K562 (cell line): ENCODE data around the gene POLD4. TPM values are rescaled to one million over a fixed set of nuclear protein-coding genes. Genes with fewer than 3 reads are reported as not detected.

ENCODE experiments used
- ATAC-seq: fragments of 200-7000 bp; cut with Tn5 transposase; 3 replicates; pipeline ENCODE4 v1.9.1; 2020; ENCODE audit warnings: moderate library complexity
- BruUV-seq: library from RNA; stranded (reverse); fragments of 400-500 nt; replicated peaks from 2 replicates; lab custom pipeline; 2021; lab: Mats Ljungman, UMichigan
- CTCF ChIA-PET: fragments of 300-600 bp; formaldehyde crosslinking; extraction: SDS; loops from one replicate; lab custom pipeline; 2021; ENCODE audit warnings: low intra/inter-chr PET ratio; lab: Yijun Ruan, JAX
- POLR2A ChIA-PET: fragments of 300-600, 350-650 bp; sonication (Branson Sonifier 250); formaldehyde crosslinking; extraction: SDS; loops from one replicate; lab custom pipeline; 2021; ENCODE audit warnings: antibody characterized with exemption, inconsistent platforms; lab: Yijun Ruan, JAX
- DNase-seq, 4 experiments: peaks; one replicate each; pipeline versions ENCODE4 v3.0.0 to v3.0.0-alpha.2; 2011 to 2018; ENCODE audit warnings: low spot score in 3 of 4, mixed read lengths in 3 of 4; ENCODE audit errors: extremely low read depth in 1 of 4
- FAIRE-seq: peaks from 2 replicates; lab custom pipeline; 2011; peaks lifted over from hg19 to GRCh38; lab: Jason Lieb, UNC
- H2AFZ ChIP-seq: 2 replicates; pipeline ENCODE4 v1.6.0; 2011; ENCODE audit warnings: low read depth, low read length, control low read depth, inconsistent platforms
- H3K27ac ChIP-seq: fragments of 200-600 bp; 3 replicates; pipeline ENCODE4 v1.8.0; 2011; ENCODE audit warnings: low read depth, mild to moderate bottlenecking, control low read depth, inconsistent platforms, low read length, moderate library complexity, mixed read lengths; ENCODE audit errors: extremely low read depth
- H3K27me3 ChIP-seq, 2 experiments: fragments of 300-600 bp in 1 of 2; 2 replicates in 1 of 2; 3 replicates in 1 of 2; pipeline versions ENCODE4 v1.6.0 to v1.8.0; 2011; ENCODE audit warnings: inconsistent platforms in 2 of 2, low read length in 2 of 2, mild to moderate bottlenecking in 1 of 2, mixed read lengths in 1 of 2, moderate library complexity in 1 of 2; ENCODE audit not compliant: control insufficient read depth in 2 of 2, insufficient read depth in 2 of 2
- H3K36me3 ChIP-seq: fragments of 300-600 bp; 3 replicates; pipeline ENCODE4 v1.8.0; 2011; ENCODE audit warnings: mild to moderate bottlenecking, low read length, inconsistent platforms; ENCODE audit not compliant: control insufficient read depth, insufficient read depth
- H3K4me1 ChIP-seq, 2 experiments: fragments of 200-600 bp in 1 of 2; replicated peaks in 1 of 2; 2 replicates in 1 of 2; 3 replicates in 1 of 2; pipeline versions ENCODE4 v1.5.1 to v1.8.0; 2011; ENCODE audit warnings: inconsistent platforms in 2 of 2, low read length in 2 of 2, mild to moderate bottlenecking in 1 of 2, mixed read lengths in 1 of 2, moderate library complexity in 1 of 2; ENCODE audit not compliant: control insufficient read depth in 2 of 2, insufficient read depth in 2 of 2
- H3K4me2 ChIP-seq: 2 replicates; pipeline ENCODE4 v1.6.1; 2011; ENCODE audit warnings: low read length, control low read depth, inconsistent platforms, mixed read lengths; ENCODE audit not compliant: insufficient read depth
- H3K4me3 ChIP-seq: fragments of 200-600 bp; sonication (generic), shearing (Covaris generic); 2 replicates; pipeline ENCODE4 v1.5.1; 2016; ENCODE audit warnings: control low read depth, inconsistent platforms
- H3K79me2 ChIP-seq: fragments of 200-600 bp; 3 replicates; pipeline ENCODE4 v1.8.0; 2011; ENCODE audit warnings: low read length, inconsistent platforms; ENCODE audit not compliant: control insufficient read depth, insufficient read depth
- H3K9ac ChIP-seq, 2 experiments: 2 replicates each; pipeline versions ENCODE4 v1.6.0 to v1.6.1; 2011; ENCODE audit warnings: low read depth in 2 of 2, low read length in 2 of 2, control low read depth in 1 of 2, inconsistent platforms in 1 of 2, mild to moderate bottlenecking in 1 of 2, mixed read lengths in 1 of 2; ENCODE audit not compliant: insufficient read depth in 1 of 2
- H3K9me1 ChIP-seq: one replicate; pipeline ENCODE4 v1.6.0; 2011; ENCODE audit warnings: inconsistent platforms, mild to moderate bottlenecking, low read length, moderate library complexity; ENCODE audit not compliant: control insufficient read depth, insufficient read depth
- H3K9me3 ChIP-seq: replicated peaks from 2 replicates; pipeline ENCODE4 v1.5.1; 2011; ENCODE audit warnings: low read depth, low read length, inconsistent platforms; ENCODE audit not compliant: control insufficient read depth, insufficient read depth
- H4K20me1 ChIP-seq: replicated peaks from 2 replicates; pipeline ENCODE4 v1.6.1; 2011; ENCODE audit warnings: low read length, inconsistent platforms, mixed read lengths; ENCODE audit not compliant: control insufficient read depth, insufficient read depth
- E2F5 ChIP-seq: sonication (generic); formaldehyde crosslinking; IDR thresholded peaks from 2 replicates; pipeline ENCODE4 v1.8.0; 2022; ENCODE audit warnings: mild to moderate bottlenecking, missing genetic modification reagents
- KLF10 ChIP-seq: fragments of 250-450 bp; sonication (Bioruptor Pico); IDR thresholded peaks from 2 replicates; pipeline ENCODE4 v1.6.1; 2021; ENCODE audit warnings: matching md5 sums
- NFXL1 ChIP-seq: fragments of 450-650 bp; formaldehyde crosslinking; IDR thresholded peaks from 2 replicates; pipeline ENCODE4 v1.4.0; 2021; ENCODE audit warnings: mild to moderate bottlenecking
- RBM25 ChIP-seq: fragments of 200-400 bp; formaldehyde crosslinking; IDR thresholded peaks from 2 replicates; pipeline ENCODE4 v1.6.1; 2018; ENCODE audit warnings: low read length, low read depth, moderate library complexity; ENCODE audit not compliant: severe bottlenecking
- ZNF12 ChIP-seq: sonication (generic); formaldehyde crosslinking; IDR thresholded peaks from 2 replicates; pipeline ENCODE4 v1.4.0; 2020; ENCODE audit warnings: mild to moderate bottlenecking, missing genetic modification reagents
- ZNF146 ChIP-seq: IDR thresholded peaks from one replicate; pipeline ENCODE4 v1.6.1; 2018; ENCODE audit warnings: missing compliant biosample characterization; ENCODE audit not compliant: unreplicated experiment
- WGBS: fragments of 100-300 bp; shearing (Covaris generic); methylation state at CpG from one replicate; pipeline ENCODE4 v1.1.6; 2016; ENCODE audit warnings: low coverage, mixed read lengths; ENCODE audit not compliant: insufficient coverage; ENCODE audit errors: missing lambda C conversion rate; 5-methylcytosine and 5-hydroxymethylcytosine counted together
- in situ Hi-C: fragments of 300-500 bp; cut with MboI; formaldehyde crosslinking; loops from 4 replicates; pipeline ENCODE4 v1.15.0; 2018; ENCODE audit warnings: inconsistent platforms, mixed read lengths
- intact Hi-C: fragments of 100-400 bp; cut with micrococcal nuclease; formaldehyde crosslinking; loops from 2 replicates; pipeline ENCODE4 v1.14.2; 2022
- polyA plus RNA-seq, 8 experiments: library from polyadenylated mRNA; depleted of rRNA in 4 of 8; stranded (reverse) in 5 of 8; unstranded in 3 of 8; fragments of >200 nt; fragmentation: Nextera tagmentation in 2 of 8; fragmentation: Illumina TruSeq in 1 of 8; extraction: Ambion mirVana in 2 of 8; extraction: Trizol in 1 of 8; gene quantifications; 2 replicates each; pipeline versions ENCODE4 v1.2.1 to v1.2.3, GENCODE V29; 2011 to 2014; ENCODE audit warnings: inconsistent platforms in 1 of 8, missing spikeins in 1 of 8
- total RNA-seq, 7 experiments: library from RNA; depleted of rRNA in 6 of 7; stranded (reverse); fragments of >200 nt in 6 of 7; fragmentation: Illumina TruSeq in 2 of 7; extraction: Trizol in 2 of 7; gene quantifications; 2 replicates each; pipeline versions ENCODE4 v1.2.1 to v1.2.3, GENCODE V29; 2011 to 2021; ENCODE audit warnings: low replicate concordance in 1 of 7

POLD4 gene
- total and polyA plus RNA-seq, 9 of the 15 experiments (the other 6 are each of a cell fraction or from before 2014, with no cell fraction given): 5.8 to 64.5 (median 18.3) TPM

GRCh38 chr11:67337257-67337656, 16.1 kb downstream of the POLD4 start:
- no peaks in the 10 kb centered on the region for H3K27me3 ChIP-seq
- no peak for FAIRE-seq
- no peak overlapping the region for H3K9ac ChIP-seq
- intact Hi-C loops: no loop called here
- no peak overlapping the region for H3K27ac ChIP-seq
- no peak overlapping the region for H3K4me2 ChIP-seq
- H3K4me3 ChIP-seq: no peak overlapping the region
- no peaks in the 10 kb centered on the region for H3K9me1 ChIP-seq
- DNase-seq: no peak
- no peaks in the 10 kb centered on the region for H4K20me1 ChIP-seq
- 51% methylated on average over 3 of the region's 3 CpGs for WGBS
- TF ChIP-seq ZNF146 (CRISPR knock-in tag) (peak; percentile 76), RBM25 (peak; percentile 48), E2F5 (CRISPR knock-in tag) (no peak), KLF10 (CRISPR knock-in tag) (no peak)
- TF ChIP-seq, all 486 proteins: peak for 2
- Histone ChIP-seq H3K9me3 (no peaks in the 10 kb centered on the region), H3K4me1 (no peaks in the 10 kb centered on the region), H2AFZ (no peak overlapping the region), H3K79me2 (no peaks in the 10 kb centered on the region), H3K36me3 (no peaks in the 10 kb centered on the region)
- no peak for ATAC-seq
- ChIA-PET CTCF (no interaction called here), POLR2A (no interaction called here)
- in situ Hi-C loops: no loop called here
- no TSS peak for BruUV-seq

- H3K9me1 ChIP-seq: no peaks in the 10 kb centered on the region
- in situ Hi-C loops (no loop called here), intact Hi-C loops (no loop called here)
- FAIRE-seq: no peak
- POLR2A ChIA-PET: interaction anchor here (1.1 kb wide), 1 partner anchor 10 kb away, joined by 3 read pairs; no protein-coding TSS in a partner anchor
- WGBS: 72% methylated on average over 6 of the region's 6 CpGs
- DNase-seq: no peak
- H3K79me2 ChIP-seq: no peaks in the 10 kb centered on the region
- no peak overlapping the region for H3K9ac ChIP-seq
- no peak overlapping the region for H3K4me3 ChIP-seq
- H4K20me1 ChIP-seq: no peaks in the 10 kb centered on the region
- ATAC-seq: no peak
- H3K36me3 ChIP-seq: peaks cover 3% of the 10 kb centered on the region; the same call in 1 of the 3 replicates
- H3K4me2 ChIP-seq: no peak overlapping the region
- TF ChIP-seq ZNF12 (CRISPR knock-in tag) (no peak), NFXL1 (CRISPR knock-in tag) (no peak)
- no peak overlapping the region for H3K27ac ChIP-seq
- no peaks in the 10 kb centered on the region for H3K4me1 ChIP-seq
- no peaks in the 10 kb centered on the region for H3K27me3 ChIP-seq
- H3K9me3 ChIP-seq: no peaks in the 10 kb centered on the region
- CTCF ChIA-PET: no interaction called here
- BruUV-seq: no TSS peak
- H2AFZ ChIP-seq: no peak overlapping the region
Observed at GRCh38 chr11:67332081-67332691, 21.2 kb downstream of the POLD4 start.
